Fibroblast of skin of right quadriceps (primary cell): ENCODE results near the gene ADORA1.

Source experiments
- DNase-seq: peaks from one replicate; pipeline ENCODE4 v3.0.0-alpha.2; 2013

The ADORA1 gene

DNA sequence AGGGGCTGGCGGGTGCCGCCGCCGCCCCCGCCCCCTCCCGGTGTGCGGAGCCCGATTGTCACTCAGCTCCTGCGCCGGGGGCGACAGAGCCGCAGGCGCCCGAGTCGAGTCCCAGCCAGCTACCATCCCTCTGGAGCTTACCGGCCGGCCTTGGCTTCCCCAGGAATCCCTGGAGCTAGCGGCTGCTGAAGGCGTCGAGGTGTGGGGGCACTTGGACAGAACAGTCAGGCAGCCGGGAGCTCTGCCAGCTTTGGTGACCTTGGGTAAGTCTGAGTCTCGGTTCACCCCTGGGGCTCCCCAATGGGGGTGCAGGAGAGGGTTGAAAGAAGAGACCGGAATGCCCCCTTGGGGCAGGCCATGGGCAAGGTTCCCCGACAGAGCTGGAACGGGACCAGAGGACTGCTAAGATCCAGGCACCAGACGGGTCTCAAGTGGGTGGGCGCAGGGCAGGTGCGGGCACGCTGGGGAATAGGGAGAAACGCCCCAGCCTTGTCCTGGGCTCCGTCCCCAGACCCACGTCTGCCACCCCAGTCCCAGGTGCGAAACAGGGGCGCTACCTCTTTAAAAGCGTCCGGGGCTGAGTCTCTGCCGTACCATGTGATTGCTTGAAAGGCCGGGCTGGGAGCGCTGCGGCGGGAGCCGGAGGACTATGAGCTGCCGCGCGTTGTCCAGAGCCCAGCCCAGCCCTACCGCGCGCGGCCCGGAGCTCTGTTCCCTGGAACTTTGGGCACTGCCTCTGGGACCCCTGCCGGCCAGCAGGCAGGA, at the start of gene ADORA1:
Gene ADORA1, plus strand, starts transcription at position 61 of the 765 bp plus-strand sequence. CDS start 1,116 bp downstream, outside the sequence.
- DNase-seq: peak; percentile 45

DNA sequence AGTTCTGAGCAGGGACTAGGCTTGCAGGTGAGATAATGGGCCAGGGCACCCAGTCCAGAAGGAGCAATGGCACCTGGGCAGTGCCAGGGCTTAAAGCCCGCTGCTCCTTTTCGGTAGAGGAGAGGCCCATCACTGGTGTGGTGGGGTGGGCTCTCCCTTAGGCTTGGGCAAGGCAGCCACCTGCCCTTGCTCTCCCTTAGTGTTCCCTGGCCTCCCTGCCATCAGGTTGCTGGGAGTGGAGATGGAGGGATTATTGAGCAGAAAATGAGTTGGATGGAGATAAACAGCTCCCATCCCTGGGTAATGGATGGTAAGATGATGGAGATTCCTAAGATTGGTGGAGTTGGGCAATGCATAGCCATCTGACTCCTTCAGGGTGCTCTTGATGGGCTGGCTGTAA, 49.6 kb upstream of the ADORA1 start:
- DNase-seq: no peak

DNA sequence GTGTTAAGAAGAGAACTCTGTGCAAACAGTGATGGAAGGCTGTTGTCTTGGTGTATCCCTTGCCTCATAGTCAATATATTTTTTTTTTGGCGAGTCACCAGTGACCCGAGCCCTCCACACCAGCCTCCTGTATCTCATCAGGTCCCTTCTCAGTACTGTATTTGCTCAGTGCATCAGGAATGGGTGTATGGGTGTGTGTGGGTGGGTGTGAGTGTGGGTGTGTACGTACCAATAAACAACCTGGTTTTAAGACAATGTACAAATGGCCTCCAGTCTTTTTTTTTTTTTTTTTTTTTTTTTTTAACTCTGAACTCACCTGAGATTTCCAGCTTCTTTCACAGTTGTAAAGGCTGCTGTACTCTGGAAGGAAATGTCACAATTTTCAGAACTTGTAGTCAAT, 49.0 kb upstream of the ADORA1 start:
- no peak for DNase-seq

DNA sequence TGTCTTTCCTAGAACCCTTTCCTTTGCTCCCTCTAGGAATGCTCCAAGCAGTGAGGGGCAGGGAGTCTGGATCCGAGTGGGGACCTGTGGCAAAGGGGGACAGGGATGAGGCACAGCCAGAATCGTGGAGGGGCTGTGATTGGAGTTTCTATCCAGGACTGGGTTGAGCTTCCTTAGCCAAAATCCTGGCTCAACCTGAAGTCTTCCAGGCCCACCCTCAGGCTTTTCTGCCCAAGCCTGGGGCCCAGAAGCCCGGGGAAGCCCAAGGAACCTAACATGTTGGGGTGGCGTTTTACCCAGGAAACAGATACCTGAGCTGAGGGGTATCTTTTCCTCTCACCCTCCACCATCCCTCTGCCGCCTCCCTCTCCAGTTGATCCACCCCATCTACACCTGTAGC, 47.1 kb upstream of the ADORA1 start:
- no peak for DNase-seq

DNA sequence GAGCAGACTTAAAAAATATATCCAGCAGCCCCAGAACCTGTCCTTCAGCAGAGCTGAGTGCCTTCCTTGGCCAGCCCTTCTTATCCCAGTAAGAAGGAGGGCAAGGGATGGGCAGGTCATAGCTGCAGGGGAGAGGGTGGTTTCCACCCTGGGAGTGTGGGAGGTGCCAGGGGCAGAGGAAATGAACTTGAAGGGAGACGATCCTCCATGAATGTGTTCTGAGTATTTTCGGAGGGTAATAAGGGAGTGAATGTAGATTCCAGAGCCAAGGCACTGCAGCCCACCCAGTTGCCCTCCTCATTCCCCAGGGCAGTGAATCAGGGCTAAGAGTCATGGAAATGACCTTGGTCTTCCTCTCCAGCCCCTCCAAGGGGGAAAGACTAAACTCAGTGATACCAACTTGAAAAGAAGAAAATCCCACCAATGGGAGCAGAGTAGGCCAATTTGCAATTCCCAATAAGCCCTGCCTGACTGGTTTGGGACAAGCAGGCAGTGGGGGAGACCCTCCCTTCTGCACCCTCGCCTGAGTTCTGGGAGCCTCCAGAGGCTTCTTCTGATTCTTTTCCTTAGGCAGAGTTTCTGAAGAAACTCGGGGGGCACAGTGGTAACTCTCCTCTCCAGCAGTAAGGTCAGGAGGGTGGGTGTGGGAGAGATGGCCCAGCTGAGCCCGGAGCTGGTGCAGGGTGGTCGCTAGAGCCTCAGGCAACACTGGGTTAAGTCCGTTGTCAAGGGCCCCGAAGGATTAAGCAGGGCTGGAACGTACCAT, 45.9 kb upstream of the ADORA1 start:
- DNase-seq: no peak

DNA sequence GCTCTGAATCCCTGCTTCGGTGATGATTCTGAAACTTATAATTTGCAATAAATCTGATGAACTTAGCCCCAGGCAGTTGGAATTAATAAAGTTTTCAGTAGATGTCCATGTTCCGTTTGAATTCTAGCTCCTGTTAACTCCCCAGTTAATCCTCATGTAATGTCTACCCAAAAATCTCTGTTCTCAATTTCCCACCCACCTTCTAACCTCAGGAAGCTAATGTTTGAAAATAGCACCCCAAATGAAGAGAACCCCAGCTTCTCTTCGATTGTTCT, 45.4 kb upstream of the ADORA1 start:
- DNase-seq: no peak

DNA sequence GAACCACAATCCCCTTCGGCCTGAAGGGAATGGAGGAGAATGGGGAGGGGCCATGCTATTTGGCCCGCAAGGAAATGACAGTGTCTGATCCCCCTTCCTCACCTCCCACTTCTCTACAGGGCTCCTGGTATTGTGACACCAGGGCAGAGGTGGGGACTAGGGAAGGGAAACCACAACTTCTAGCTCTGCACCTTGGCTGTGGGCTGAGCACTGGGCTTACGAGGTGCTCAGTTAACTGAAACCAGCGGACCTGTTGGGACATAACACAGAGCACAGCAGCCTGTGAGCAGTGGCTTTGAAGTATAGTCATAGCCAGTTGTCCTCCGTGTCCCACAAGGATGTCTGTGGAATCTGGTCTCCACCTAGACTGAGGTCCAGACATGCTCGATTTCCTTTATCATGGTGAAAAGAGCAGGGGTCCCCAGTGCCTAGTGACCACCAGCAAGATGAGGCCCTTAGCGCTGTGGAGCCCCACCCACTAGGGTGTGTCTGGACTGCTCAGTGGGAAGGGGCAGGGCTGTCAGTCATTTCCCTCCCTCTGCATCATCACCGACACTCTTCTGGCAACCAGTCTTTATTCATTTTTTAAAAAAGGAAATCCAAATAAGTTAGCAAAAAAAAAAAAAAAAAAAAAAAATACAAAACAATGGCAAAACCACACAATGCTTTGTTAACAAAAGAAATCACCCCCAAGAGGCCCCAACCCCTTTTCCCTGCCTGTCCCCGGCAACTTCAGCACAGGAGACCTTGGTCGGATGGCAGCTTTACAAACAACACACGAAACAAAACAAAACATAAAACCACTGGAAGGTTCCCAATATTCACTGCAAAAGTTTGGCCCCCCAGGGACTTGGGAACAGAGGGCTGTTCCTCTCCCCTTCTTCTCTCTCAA, 44.7 kb upstream of the ADORA1 start:
- DNase-seq: no peak

DNA sequence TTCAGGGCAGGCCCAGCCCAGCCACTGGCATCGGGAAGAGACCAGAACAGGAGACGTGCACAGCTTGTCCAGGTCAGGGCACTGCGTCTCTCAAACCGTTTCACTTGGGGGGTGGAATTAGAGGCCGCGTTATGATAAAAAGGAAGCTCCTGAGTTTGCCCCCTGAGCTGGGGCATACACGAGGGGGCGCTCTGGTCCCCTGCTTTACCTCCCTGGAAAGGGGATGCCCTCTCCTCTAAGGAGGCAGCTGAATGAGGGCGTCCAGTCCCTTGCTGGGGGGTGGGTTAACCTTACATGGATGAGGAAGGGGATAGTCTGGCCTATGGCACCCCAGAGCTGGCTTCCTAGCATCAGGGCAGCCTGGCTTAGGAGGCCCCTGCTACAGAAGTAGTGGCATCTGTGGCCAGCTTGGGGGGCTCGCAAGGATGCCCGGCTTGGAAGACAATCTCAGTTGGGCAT, 44.0 kb upstream of the ADORA1 start:
- DNase-seq: no peak

DNA sequence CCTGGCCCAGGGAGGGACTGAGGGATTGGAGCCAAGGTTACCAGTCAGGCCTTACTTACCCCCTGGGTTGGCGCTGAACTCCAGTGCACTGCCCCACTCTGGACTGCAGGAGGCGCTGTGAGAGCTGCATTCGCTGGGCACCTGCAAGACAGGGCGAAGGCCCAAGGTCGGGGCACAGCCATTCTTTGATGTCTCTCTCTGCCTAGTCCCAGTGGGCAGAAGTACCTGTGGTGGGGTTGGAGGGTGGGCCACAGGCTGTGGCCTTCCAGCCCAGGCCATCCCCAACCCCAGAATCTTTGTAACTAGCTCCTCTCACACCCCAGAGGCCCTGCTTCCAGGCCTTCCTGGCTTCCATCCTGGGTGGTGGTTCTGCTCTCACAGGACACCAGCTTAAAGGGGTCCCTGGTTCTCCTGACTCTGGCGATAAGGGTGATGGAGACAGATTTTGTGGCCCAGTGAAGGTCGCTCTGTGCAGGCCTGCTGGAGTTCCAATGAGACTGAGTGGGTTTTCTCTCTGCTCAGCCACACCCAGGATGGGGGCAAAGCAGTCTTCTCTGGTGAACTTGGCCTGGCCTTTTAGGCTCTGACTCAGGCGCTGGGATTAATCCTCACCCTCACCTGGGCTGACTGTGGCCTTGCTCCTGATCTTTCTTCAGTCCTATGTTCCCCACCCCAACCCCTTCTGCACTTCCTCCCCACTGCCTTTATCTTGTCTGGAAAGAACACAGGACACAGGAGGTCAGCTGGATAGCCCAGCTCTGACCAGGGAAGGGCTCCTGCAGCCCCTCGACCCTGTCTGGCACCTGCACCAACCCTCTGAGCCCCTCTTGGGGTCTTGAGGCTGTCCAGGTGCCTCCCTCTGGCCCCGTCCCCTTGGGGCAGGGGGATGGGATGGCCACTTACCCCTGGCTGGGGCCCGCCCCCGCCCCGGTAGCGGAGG, 42.7 kb upstream of the ADORA1 start:
- DNase-seq: no peak

DNA sequence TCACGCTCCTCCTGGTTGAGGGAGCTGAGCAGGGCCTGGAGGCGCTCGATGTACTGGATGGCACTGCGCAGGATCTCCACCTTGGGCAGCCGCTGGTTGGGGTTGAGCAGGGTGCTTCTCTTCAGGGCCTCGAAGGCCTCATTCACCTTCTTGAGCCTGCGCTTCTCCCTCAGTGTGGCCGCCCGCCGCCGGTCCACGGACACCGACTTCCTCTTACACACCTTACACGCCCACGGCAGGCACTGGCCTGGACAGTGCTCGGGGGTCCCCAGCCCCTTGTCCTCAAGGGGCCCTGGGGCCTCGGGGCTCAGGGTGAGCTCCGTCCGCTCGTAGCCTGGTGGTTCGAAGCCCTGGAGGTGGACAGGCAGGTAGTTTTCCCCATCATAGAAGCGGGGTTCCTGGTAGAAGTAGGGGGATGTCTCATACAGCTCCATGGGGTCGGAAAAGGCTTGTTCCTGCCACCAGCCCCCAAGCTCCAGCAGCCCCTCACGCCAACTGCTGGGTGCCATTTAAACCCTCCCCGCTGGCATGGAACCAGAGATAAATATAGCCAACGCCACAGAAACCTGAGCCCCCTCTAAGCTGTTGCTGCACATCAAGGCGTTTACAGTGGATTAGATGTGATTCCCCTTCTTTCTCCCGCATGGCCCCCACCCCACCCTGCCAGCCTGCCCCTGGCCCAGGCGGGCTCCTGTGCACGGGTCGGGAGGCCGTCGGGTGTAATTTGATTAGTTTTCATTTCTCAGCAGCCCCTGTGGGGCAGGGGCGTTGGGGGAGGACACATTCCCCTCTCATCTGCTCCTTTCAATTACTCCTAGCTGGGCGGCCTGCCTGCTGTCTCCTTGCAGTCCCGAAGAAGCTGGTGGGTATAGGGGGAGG, 41.8 kb upstream of the ADORA1 start, which contains the start of gene MYOG:
Gene MYOG, minus strand, starts transcription at position 485 of the 879 bp plus-strand sequence. Its CDS starts 51 bp downstream, at position 434.
- DNase-seq: no peak

DNA sequence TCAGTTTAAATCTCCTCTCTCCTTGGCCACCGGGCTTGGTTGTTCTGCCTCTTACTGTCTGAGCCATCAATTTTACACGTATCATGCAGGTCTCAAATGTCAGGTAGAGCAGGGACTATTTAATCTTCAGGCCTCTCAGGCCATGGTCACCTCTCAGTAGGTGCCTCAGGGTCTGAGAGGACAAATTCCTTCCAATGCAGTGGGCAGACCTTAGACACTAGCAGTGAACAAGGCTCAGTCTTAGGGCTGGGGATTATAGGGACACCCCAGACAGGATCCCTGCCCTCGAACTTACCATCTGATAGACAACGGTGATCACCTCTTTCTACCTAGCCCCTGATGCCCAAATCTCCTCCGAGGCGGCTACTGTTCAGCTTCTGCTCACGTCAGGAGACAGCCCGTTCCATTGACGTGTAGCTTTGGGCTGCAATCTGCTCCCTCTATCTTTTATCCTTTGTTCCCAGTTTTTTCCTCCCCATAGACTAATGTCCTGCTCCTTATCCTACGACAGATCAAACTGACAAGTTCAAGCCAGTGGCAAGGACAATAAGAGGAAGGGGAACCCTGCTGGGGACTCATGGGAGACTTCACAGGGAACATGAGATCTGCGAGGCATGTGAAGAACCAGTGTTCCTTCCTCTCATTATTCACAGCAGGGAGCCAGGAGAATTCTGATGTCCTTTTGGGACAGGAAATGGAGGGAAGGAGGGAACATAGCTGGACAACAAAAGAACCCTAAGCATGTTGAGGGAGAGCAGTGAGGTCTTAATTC, 40.3 kb upstream of the ADORA1 start:
- no peak for DNase-seq

DNA sequence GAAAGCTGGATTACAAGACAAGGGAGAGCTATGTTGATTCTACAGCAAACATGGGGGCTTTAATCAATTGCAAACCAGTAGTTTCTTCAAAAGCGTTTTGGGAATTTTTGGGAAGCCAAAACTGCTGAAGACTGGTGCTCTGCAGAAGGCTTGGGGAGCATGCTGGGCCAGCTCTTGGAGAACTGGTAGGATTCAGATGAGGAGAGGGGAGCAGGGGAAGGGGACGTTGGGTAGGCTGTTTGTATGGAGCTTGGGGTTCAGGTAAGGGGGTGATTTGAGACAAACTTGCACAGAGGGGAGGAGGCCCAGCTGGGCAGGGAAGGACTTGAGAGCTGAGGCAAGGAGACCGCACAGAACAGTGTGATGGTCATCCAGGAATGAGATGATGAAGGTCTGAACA, 39.1 kb upstream of the ADORA1 start:
- DNase-seq: no peak

DNA sequence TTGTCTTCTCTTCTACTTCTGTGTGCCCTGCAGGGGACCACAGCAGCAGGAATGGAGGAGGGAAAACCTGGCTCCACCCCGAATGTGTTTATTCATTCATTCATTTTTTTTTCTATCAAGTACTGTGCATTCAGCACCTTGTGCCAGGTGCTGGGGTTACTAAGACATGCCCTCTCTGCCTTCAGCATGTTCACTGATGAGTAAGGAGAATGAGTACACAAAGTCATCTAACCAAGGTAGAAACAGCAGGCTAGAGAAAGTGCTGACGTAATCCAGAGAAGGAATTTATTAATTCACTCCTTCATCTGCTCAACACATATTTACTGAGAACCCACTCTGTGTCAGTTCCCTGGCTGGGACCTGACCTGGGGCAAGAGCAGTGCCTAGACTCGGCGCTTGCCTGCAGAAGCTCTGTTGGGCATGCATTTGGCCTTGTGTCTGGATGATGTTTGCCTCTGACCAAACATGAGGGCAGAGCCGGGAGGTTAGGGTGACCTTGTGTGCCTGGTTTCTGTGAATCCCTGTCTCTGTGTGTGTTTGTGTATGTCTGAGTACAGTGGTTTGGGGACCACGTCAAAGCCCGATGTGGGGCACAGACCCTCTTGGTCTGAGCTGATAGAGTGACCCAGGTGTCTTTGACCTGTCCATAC, 38.4 kb upstream of the ADORA1 start:
- DNase-seq: no peak

DNA sequence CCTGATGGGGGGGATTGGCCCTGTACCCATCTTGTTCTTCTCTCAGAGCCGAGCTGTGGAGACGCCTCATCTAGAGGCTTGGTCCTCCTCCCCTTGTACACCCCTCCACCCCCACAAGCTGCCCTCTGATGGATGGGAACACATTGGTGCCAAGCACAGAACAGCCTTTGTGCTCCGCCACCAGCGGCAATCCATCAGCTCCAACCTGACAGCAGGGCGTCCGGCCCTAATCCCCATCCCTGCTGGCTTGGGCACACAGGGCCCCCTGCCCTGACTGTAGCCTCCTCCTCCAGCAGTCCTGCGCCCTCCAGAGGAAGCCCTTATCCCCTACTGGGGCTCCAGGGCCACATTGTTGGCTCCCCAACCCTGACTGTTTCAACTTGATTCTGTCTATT, 37.9 kb upstream of the ADORA1 start:
- DNase-seq: no peak

DNA sequence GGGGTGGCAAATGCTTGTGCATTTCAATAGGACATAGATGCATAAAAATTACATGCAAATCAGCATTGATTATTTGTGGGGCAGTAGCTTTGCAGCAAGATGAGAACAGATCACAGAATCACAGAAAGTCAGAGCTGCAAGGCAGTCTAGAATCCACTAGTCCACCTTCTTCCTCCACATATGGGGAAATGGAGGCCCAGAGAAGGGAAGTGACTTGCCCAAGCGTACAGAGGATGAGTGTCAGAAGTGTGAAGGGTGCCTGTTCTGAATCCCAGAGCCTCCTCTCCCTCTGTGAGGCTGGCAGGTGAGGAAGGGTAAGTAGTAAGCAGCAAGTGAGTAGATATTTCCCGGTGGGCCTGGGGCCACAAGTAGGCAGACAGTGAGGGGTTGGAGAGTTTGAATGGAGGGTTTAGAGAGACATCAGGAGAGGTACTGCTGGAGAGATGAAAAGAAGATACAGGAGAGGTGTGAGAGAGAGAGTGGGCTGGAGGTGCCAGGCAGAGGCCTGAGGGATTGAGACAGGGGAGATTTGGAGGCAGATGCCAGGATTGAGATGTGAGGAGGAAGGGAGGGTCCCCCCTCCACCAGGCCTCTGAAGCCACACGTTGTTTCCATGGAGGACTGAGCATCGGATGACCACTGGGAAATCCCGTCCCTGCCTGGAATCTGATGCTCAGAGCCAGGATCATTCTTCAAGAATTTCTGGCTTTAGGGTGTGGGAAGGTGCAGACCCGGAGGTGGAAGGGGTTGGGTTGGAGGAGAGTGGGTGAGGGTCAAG, 36.9 kb upstream of the ADORA1 start:
- no peak for DNase-seq

DNA sequence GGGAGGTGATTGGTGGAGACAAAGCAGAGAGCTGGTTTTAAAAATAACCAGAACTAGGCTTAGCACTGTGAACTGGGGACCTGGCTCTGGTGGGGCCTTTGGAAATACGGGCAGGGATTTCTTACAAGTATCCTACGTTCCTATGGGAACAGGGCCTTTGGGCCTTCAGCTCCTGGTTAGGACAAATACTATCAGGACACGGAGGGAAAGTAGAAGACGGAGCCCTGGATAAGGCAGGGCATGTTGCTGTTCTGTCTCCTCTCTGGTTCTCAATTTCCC, 36.4 kb upstream of the ADORA1 start:
- no peak for DNase-seq

DNA sequence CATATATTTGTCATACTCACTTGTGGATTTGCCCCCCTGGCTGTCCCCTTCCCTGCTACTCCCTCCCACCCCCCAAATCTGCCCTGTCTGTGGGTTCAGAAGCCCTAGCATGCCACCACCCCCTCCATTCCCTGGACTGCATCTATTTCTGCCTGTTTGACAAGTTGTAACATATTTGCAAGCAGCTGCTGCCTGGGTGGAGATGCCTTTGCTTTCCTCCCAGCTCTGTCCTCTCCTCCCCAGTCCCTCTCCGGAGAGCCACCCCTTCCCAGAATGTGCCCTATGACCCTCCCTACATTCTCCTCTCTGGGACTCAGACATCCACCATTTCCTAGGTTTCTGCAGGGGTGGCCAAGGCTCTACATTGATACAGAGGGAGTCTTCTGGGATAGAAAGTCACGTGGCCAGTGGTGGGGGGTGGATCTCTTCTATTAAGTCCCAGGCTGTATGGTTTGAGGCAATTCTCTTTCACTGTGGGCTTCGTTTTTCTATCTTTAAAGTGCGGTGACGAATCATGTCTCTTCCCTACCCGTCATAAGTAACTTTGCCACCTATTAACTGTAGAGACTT, 35.7 kb upstream of the ADORA1 start:
- no peak for DNase-seq

DNA sequence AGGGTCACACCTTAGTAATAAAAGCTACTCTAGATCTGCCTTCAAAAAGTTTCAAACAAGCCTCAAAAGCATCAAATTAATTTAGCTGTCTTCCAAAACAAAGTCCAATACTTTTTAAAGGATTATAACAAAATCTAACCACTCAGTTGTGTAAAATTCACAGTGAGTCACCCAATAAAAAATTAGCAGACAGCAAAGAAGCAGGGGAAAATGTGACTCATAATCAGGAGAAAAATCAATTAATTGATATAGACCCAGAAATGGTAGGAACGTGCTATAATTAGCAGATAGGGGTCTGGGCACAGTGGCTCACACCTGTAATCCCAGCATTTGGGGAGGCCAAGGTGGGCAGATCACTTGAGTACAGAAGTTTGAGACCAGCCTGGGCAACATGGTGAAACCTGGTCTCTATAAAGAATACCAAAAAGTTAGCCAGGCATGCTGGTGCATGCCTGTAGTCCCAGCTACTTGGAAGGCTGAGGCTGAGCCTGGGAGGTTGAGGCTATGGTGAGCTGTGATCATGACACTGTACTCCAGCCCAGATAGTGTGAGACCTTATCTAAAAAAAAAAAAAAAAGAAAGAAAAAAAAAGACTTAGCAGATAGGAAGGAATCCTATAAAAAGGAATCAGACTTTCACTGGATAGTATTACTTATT, 33.6 kb upstream of the ADORA1 start:
- DNase-seq: no peak
